22Rv1 (cell line): Measurements from ENCODE around the gene CFAP210.

Experiments
- ZFX ChIP-seq: fragments of 450-650 bp; IDR thresholded peaks from 2 replicates; pipeline ENCODE4 v1.6.1; 2017; ENCODE audit warnings: antibody characterized with exemption, borderline replicate concordance
- TF ChIP-seq, protein P1 (sequence below): fragments of 450-650 bp; IDR thresholded peaks from 2 replicates; pipeline ENCODE4 v1.5.1; 2017; ENCODE audit warnings: mild to moderate bottlenecking

DNA sequence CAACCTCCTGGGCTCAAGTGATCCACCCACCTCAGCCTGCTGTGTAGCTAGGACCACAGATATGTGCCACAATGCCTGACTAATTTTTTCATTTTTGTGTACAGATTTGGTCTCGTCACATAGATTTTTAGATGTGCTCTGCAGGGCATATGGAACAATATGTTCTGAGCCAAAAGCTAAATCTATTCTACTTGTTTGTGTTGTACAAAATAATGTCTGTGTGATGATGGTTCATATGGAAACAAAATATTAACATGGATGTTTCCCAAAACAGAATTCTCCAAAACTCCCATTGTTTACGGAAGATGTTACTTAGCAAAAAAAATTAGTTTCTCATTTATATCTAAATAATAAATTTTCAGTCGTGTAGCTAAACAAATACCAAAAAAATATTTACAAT lies 26.8 kb upstream of the CFAP210 start:
- TF ChIP-seq, protein P1, sequence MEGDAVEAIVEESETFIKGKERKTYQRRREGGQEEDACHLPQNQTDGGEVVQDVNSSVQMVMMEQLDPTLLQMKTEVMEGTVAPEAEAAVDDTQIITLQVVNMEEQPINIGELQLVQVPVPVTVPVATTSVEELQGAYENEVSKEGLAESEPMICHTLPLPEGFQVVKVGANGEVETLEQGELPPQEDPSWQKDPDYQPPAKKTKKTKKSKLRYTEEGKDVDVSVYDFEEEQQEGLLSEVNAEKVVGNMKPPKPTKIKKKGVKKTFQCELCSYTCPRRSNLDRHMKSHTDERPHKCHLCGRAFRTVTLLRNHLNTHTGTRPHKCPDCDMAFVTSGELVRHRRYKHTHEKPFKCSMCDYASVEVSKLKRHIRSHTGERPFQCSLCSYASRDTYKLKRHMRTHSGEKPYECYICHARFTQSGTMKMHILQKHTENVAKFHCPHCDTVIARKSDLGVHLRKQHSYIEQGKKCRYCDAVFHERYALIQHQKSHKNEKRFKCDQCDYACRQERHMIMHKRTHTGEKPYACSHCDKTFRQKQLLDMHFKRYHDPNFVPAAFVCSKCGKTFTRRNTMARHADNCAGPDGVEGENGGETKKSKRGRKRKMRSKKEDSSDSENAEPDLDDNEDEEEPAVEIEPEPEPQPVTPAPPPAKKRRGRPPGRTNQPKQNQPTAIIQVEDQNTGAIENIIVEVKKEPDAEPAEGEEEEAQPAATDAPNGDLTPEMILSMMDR = no peak
- TF ChIP-seq ZFX = no peak
